OCI-LY1 (cell line): Measurements from ENCODE around the gene UNC5A.

Source experiments
- EZH2 ChIP-seq: fragments of 200-600 bp; sonication (generic), shearing (Covaris generic); IDR thresholded peaks from 2 replicates; pipeline ENCODE4 v1.8.0; 2017; ENCODE audit warnings: borderline replicate concordance, mixed run types, mild to moderate bottlenecking, antibody characterized with exemption, low read length, moderate library complexity, mixed read lengths
- TF ChIP-seq, protein P1 (sequence below): fragments of 200-600 bp; sonication (generic), shearing (Covaris generic); IDR thresholded peaks from 2 replicates; pipeline ENCODE4 v1.5.1; 2017; ENCODE audit warnings: mild to moderate bottlenecking, antibody characterized with exemption, low read length, moderate library complexity, mixed read lengths

DNA sequence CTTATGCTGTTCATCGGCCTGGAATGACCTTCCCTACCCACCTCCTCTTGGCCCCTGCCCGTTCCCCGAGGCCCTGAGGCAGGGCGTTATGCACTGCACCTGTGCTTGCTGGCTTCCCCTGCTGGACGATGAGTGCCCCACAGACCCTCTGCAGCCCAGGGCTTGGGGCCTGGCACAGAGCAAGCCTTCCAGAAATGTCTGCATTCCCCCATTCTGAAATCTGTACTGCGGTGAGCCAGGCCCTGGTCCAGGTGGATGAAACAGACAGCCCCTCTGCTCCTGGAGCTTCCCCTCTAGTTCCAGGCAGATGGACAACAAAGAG, 35.0 kb downstream of the UNC5A start:
- TF ChIP-seq EZH2 = no peak
- TF ChIP-seq, protein P1, sequence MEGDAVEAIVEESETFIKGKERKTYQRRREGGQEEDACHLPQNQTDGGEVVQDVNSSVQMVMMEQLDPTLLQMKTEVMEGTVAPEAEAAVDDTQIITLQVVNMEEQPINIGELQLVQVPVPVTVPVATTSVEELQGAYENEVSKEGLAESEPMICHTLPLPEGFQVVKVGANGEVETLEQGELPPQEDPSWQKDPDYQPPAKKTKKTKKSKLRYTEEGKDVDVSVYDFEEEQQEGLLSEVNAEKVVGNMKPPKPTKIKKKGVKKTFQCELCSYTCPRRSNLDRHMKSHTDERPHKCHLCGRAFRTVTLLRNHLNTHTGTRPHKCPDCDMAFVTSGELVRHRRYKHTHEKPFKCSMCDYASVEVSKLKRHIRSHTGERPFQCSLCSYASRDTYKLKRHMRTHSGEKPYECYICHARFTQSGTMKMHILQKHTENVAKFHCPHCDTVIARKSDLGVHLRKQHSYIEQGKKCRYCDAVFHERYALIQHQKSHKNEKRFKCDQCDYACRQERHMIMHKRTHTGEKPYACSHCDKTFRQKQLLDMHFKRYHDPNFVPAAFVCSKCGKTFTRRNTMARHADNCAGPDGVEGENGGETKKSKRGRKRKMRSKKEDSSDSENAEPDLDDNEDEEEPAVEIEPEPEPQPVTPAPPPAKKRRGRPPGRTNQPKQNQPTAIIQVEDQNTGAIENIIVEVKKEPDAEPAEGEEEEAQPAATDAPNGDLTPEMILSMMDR = no peak
